Type B pancreatic cell (in vitro differentiated cells): ENCODE measurements around the gene PAPPA. TPM values are rescaled to one million over a fixed set of nuclear protein-coding genes. Genes with fewer than 3 reads are reported as not detected.

Experiments used
- DNase-seq: peaks from one replicate; pipeline ENCODE4 v3.0.0; 2021; ENCODE audit warnings: mixed read lengths; ENCODE audit not compliant: unreplicated experiment; ENCODE audit errors: extremely low spot score
- H3K27ac Mint-ChIP-seq: 2 replicates; pipeline ENCODE4 v1.8.0; 2021; ENCODE audit warnings: mild to moderate bottlenecking, mixed read lengths
- H3K27me3 Mint-ChIP-seq: 2 replicates; pipeline ENCODE4 v1.8.0; 2021; ENCODE audit warnings: mixed read lengths
- H3K36me3 Mint-ChIP-seq: 2 replicates; pipeline ENCODE4 v1.8.0; 2021; ENCODE audit warnings: mixed read lengths
- H3K4me1 Mint-ChIP-seq: one replicate; pipeline ENCODE4 v1.8.0; 2021; ENCODE audit warnings: mixed read lengths; ENCODE audit not compliant: unreplicated experiment
- H3K4me3 Mint-ChIP-seq: 2 replicates; pipeline ENCODE4 v1.8.0; 2021; ENCODE audit warnings: mild to moderate bottlenecking, mixed read lengths
- H3K9me3 Mint-ChIP-seq: 2 replicates; pipeline ENCODE4 v1.8.0; 2021; ENCODE audit warnings: mixed read lengths
- CTCF ChIP-seq: fragments of 200-600 bp; sonication (generic); conservative IDR thresholded peaks from 2 replicates; pipeline ENCODE4 v1.5.0; 2021; ENCODE audit warnings: antibody characterized with exemption, mild to moderate bottlenecking
- total RNA-seq: library from RNA; stranded (reverse); gene quantifications from 2 replicates; pipeline ENCODE4 v1.2.1, GENCODE V29; 2021; ENCODE audit warnings: low replicate concordance

The PAPPA gene
- total RNA-seq, 1 donor from 2014 or later = 11.0 TPM

DNA sequence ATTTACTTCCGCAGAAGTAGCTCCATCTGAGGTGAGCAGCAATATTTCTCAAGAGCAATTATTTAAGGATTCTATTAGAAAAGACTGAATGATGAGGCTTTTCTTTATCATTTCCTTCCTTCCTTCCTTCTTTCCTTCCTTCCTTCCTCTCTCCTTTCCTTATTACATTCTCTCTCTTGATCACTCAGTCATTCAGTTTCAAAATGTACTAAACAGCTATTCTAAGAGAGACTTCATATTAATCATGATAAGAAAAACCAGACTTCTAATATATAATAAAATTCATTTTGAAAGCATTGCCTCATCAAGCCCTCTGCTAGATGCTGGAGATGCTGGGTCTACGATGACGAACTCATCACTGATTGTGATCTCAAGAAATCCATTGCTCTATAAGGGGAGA is 30.4 kb upstream of the PAPPA start:
- TF ChIP-seq CTCF = no peak

DNA sequence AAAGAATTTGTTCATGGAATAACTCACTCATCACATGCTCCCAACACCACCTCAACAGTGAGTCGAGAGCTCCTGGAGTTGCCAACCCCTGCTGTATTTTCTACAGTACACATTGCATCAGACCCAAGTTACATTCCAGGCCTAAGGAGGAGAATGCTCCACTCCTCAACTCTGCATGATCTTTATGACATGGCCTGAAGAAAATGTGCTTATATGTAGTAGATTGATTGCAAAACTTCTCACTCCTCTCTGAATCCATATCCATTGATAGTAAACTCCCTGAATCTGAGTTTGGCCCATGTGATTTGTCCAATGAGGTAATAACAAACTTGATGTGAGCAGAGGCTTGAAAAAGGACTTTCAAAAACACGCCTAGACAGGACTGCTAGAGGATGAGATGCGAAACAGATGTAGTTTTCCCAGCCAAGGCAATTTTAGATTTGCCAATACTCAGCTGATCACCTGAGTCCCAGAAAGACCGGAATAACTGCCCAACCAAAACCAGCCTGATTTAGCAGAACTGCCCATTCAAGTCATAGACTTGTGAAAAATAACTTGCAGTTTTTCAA is 29.0 kb upstream of the PAPPA start:
- Mint-ChIP-seq H3K27ac (no peak overlapping the region), H3K9me3 (peaks cover 4% of the 10 kb centered on the region), H3K4me1 (no peaks in the 10 kb centered on the region), H3K4me3 (no peak overlapping the region), H3K36me3 (no peaks in the 10 kb centered on the region), H3K27me3 (peaks cover 3% of the 10 kb centered on the region)
- DNase-seq = no peak
- no peak for TF ChIP-seq CTCF

More for the DNA sequence above, 30.4 kb upstream of the PAPPA start:
- Mint-ChIP-seq H3K36me3 (no peaks in the 10 kb centered on the region), H3K4me1 (no peaks in the 10 kb centered on the region), H3K9me3 (peaks cover 4% of the 10 kb centered on the region), H3K27me3 (peaks cover 3% of the 10 kb centered on the region), H3K27ac (no peak overlapping the region), H3K4me3 (no peak overlapping the region)
- no peak for DNase-seq

DNA sequence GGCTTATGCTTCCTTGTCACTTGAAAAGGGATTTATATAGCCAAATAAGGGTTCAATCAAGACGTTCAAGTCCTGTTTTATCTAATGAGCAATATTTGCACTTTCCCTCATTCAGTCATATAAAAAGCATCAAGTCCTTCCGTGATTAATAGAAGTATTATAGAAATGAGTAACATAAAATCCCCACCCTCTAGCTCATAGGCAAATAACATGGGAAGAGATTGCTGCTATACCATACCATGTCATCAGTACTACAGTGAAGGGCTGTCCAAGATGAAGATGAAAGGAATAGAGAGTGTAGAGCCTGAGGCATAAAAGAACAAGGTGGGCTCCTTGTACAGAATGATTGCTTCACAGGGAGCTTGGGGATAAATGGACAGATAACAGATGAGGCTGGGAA is 20.4 kb upstream of the PAPPA start:
- Mint-ChIP-seq H3K27ac (no peak overlapping the region), H3K4me3 (no peak overlapping the region), H3K27me3 (peaks cover 12% of the 10 kb centered on the region), H3K4me1 (no peaks in the 10 kb centered on the region), H3K36me3 (no peaks in the 10 kb centered on the region), H3K9me3 (peaks cover 5% of the 10 kb centered on the region)
- DNase-seq = no peak
- TF ChIP-seq CTCF = no peak

DNA sequence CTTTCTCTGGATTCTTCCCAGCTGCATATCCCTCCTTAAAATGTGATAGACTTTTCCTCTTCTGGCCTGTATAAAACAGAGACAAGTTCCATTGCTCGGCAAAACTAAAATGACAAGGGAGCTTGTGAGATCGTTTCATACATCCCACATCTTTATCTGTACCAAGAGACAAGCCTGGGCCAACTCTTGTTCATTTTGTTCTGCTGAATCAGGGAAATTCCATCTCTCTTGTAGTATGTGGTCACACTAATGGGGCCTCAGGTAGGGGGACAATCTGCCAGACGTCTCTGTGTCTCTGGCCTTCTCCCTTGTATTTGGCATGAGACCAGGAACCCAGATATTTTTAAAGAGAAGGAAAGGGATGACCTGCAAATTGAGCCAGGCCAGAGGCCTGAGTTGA is 18.6 kb upstream of the PAPPA start:
- H3K4me1 Mint-ChIP-seq = no peaks in the 10 kb centered on the region
- H3K4me3 Mint-ChIP-seq = no peak overlapping the region
- H3K36me3 Mint-ChIP-seq = no peaks in the 10 kb centered on the region
- H3K27me3 Mint-ChIP-seq = peaks cover 26% of the 10 kb centered on the region
- TF ChIP-seq CTCF = no peak
- H3K27ac Mint-ChIP-seq = no peak overlapping the region
- H3K9me3 Mint-ChIP-seq = peaks cover 4% of the 10 kb centered on the region
- DNase-seq = no peak

- Mint-ChIP-seq H3K36me3 (no peaks in the 10 kb centered on the region), H3K4me3 (no peak overlapping the region), H3K27ac (no peak overlapping the region), H3K4me1 (no peaks in the 10 kb centered on the region), H3K27me3 (peaks cover 27% of the 10 kb centered on the region), H3K9me3 (no peaks in the 10 kb centered on the region)
- TF ChIP-seq CTCF = no peak
- no peak for DNase-seq
These were observed 16.6 kb upstream of the PAPPA start for GRCh38 chr9:116137010-116137409.

DNA sequence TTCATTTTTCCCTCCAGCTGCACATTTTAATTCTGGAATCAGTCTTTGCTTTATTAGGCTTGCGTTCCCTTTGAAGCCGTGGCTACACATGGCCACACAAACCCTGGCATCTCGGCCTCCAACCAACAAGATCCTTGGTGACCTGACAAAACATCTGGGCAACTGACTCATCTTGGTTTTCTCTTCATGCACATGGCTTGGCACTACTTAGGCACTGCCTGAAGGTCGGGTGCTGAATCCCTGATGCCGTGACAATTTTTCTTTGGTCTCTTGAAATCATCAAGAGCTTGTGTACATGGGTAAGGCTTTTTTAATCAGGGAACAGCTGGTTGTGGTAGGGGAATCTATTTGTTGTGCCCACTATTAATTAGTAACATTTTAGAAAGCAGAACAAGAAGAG is 16.0 kb upstream of the PAPPA start:
- no peaks in the 10 kb centered on the region for H3K9me3 Mint-ChIP-seq
- DNase-seq = no peak

More for the DNA sequence above, 16.0 kb upstream of the PAPPA start:
- no peak for TF ChIP-seq CTCF
- no peak overlapping the region for H3K4me3 Mint-ChIP-seq
- H3K27me3 Mint-ChIP-seq = peaks cover 32% of the 10 kb centered on the region
- H3K36me3 Mint-ChIP-seq = no peaks in the 10 kb centered on the region
- H3K4me1 Mint-ChIP-seq = no peaks in the 10 kb centered on the region
- no peak overlapping the region for H3K27ac Mint-ChIP-seq
